22Rv1 (cell line): ENCODE measurements around the gene PAPSS2.

Experiments
- ZFX ChIP-seq: fragments of 450-650 bp; IDR thresholded peaks from 2 replicates; pipeline ENCODE4 v1.6.1; 2017; ENCODE audit warnings: antibody characterized with exemption, borderline replicate concordance
- TF ChIP-seq, protein P1 (sequence below): fragments of 450-650 bp; IDR thresholded peaks from 2 replicates; pipeline ENCODE4 v1.5.1; 2017; ENCODE audit warnings: mild to moderate bottlenecking

DNA sequence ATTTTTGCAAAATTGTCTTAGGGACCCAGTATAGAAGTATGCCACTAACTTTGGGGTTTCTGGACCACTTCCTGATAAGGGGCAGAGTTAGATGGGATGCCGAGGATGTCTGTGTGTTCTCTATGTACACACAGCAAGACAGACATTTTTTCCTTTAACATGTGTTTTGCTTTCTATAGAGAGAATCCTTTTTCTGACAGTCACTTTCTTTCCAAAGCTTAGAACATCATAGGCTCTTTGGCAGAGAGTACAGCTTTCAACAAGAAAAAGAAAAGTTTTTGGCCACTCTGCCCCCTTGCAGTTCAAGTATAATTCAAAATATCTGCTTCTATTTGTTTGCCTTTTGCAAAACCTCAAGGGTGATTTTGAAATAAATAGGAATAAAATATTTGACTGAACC is 44.1 kb downstream of the PAPSS2 start:
- TF ChIP-seq, protein P1, sequence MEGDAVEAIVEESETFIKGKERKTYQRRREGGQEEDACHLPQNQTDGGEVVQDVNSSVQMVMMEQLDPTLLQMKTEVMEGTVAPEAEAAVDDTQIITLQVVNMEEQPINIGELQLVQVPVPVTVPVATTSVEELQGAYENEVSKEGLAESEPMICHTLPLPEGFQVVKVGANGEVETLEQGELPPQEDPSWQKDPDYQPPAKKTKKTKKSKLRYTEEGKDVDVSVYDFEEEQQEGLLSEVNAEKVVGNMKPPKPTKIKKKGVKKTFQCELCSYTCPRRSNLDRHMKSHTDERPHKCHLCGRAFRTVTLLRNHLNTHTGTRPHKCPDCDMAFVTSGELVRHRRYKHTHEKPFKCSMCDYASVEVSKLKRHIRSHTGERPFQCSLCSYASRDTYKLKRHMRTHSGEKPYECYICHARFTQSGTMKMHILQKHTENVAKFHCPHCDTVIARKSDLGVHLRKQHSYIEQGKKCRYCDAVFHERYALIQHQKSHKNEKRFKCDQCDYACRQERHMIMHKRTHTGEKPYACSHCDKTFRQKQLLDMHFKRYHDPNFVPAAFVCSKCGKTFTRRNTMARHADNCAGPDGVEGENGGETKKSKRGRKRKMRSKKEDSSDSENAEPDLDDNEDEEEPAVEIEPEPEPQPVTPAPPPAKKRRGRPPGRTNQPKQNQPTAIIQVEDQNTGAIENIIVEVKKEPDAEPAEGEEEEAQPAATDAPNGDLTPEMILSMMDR: no peak
- no peak for TF ChIP-seq ZFX
